ENCODE measurements around the gene EBF3.

EBF3 gene

GRCh38 chr10:129852829-129853561 is 111.1 kb downstream of the EBF3 start:
- no peak for DNase-seq (ENCODE audit: low spot score)

- no peak for DNase-seq (ENCODE audit: low spot score)
Observed at GRCh38 chr10:129851941-129852640, 112.0 kb downstream of the EBF3 start.

- DNase-seq (ENCODE audit: low spot score): no peak
Observed at GRCh38 chr10:129850790-129851189, 113.3 kb downstream of the EBF3 start.

GRCh38 chr10:129850316-129850715 is 113.8 kb downstream of the EBF3 start:
- DNase-seq (ENCODE audit: low spot score): no peak

- no peak for DNase-seq (ENCODE audit: low spot score)
Observed at GRCh38 chr10:129849853-129850252, 114.2 kb downstream of the EBF3 start.

GRCh38 chr10:129849452-129849750 is 114.7 kb downstream of the EBF3 start:
- DNase-seq (ENCODE audit: low spot score): no peak

GRCh38 chr10:129848696-129849451 is 115.2 kb downstream of the EBF3 start:
- DNase-seq (ENCODE audit: low spot score): no peak

- DNase-seq (ENCODE audit: low spot score): no peak
Observed at GRCh38 chr10:129847741-129848483, 116.2 kb downstream of the EBF3 start.

GRCh38 chr10:129846991-129847391 is 117.1 kb downstream of the EBF3 start:
- DNase-seq (ENCODE audit: low spot score): no peak

- no peak for DNase-seq (ENCODE audit: low spot score)
Observed at GRCh38 chr10:129845111-129845753, 118.8 kb downstream of the EBF3 start.

- DNase-seq (ENCODE audit: low spot score): no peak
Observed at GRCh38 chr10:129844216-129844766, 119.8 kb downstream of the EBF3 start.

GRCh38 chr10:129843702-129844101 is 120.4 kb downstream of the EBF3 start:
- no peak for DNase-seq (ENCODE audit: low spot score)

- DNase-seq (ENCODE audit: low spot score): no peak
Observed at GRCh38 chr10:129843131-129843541, 120.9 kb downstream of the EBF3 start.

- no peak for DNase-seq (ENCODE audit: low spot score)
Observed at GRCh38 chr10:129842031-129842430, 122.0 kb downstream of the EBF3 start.

GRCh38 chr10:129841590-129841989 is 122.5 kb downstream of the EBF3 start:
- no peak for DNase-seq (ENCODE audit: low spot score)

GRCh38 chr10:129841071-129841470 is 123.0 kb downstream of the EBF3 start:
- no peak for DNase-seq (ENCODE audit: low spot score)

GRCh38 chr10:129840196-129840590 is 123.9 kb downstream of the EBF3 start:
- DNase-seq (ENCODE audit: low spot score): no peak

- DNase-seq (ENCODE audit: low spot score): no peak
Observed at GRCh38 chr10:129839285-129840195, 124.5 kb downstream of the EBF3 start.

GRCh38 chr10:129838794-129839193 is 125.3 kb downstream of the EBF3 start:
- DNase-seq (ENCODE audit: low spot score): no peak

- DNase-seq (ENCODE audit: low spot score): no peak
Observed at GRCh38 chr10:129837909-129838582, 126.0 kb downstream of the EBF3 start.
